ENCODE results near the gene BCDIN3D.

- TF ChIP-seq, protein P1, sequence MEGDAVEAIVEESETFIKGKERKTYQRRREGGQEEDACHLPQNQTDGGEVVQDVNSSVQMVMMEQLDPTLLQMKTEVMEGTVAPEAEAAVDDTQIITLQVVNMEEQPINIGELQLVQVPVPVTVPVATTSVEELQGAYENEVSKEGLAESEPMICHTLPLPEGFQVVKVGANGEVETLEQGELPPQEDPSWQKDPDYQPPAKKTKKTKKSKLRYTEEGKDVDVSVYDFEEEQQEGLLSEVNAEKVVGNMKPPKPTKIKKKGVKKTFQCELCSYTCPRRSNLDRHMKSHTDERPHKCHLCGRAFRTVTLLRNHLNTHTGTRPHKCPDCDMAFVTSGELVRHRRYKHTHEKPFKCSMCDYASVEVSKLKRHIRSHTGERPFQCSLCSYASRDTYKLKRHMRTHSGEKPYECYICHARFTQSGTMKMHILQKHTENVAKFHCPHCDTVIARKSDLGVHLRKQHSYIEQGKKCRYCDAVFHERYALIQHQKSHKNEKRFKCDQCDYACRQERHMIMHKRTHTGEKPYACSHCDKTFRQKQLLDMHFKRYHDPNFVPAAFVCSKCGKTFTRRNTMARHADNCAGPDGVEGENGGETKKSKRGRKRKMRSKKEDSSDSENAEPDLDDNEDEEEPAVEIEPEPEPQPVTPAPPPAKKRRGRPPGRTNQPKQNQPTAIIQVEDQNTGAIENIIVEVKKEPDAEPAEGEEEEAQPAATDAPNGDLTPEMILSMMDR (IDR thresholded peaks at IDR 0.05) = no peak
- TF ChIP-seq POLR2A (IDR thresholded peaks at IDR 0.05) = no peak
Measured at GRCh38 chr12:49865109-49865781, 22.3 kb upstream of the BCDIN3D start.
